DMS79 treated with DMSO at 0.1 percent for 48 hours (cell line): ENCODE data around the gene DLG5.
A peak's percentile ranks its signal among the peaks of the same experiment; 100 is the strongest.

Source experiments
- DNase-seq: peaks from one replicate; lab custom pipeline; 2025; lab: John Stamatoyannopoulos, UW

The DLG5 gene

GRCh38 chr10:77892021-77892739, 34.4 kb downstream of the DLG5 start:
- no peak for DNase-seq

DNA sequence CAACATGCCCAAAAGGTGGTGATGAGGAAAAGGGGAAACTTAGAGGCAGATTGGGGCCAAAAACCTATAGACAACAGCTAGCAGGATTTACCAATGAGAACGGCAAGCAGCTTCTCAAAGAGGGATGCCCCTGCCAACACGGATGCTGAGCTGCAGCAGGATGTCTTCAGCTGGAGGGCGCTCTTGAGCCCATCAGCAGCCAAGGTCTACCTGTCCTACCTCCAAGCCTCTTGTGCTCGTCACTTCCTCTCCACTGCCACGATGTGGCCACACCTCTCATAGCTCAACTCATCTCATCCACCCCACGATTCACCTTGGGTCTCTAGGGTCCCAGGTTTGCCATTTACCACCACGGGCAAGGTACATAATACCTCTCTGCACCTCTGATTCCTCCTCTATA, 36.5 kb downstream of the DLG5 start:
- DNase-seq, result no peak

GRCh38 chr10:77889277-77889903, 37.2 kb downstream of the DLG5 start:
- no peak for DNase-seq

- DNase-seq, result no peak
Observed at GRCh38 chr10:77888356-77888703, 38.2 kb downstream of the DLG5 start.

DNA sequence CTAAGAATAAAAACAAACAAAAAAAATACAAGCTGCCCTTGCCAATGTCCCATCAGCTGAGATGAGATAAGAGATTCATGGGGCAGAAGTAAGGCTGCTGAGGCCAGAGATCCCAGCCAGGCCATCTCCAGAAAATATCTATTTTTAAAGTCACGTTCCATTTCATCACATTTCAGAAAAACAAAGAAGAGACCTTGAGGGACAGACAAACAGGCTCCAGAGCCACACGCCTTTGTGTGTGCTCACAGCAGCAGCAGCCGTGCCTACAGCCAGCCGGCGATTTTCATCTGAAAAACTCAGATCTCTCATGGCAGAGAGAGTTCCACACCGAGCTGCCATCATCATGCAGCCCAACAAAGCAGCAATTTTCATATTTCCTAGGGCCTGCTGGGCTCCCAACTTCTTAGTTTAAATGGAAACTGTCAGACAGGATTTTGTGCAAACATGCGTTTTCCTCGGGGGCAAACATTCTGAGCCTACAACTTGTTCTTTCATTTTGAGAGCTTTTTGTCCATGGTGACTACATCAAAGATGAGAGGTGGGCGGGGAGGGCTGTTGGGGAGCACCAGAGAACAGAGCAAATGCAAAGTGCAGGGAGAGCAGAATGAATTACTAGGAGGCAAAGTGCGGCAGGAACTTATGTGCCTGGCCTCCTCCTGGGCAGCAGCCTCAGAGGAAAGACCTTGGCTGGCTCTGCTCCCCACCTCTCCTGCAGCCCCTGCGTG, 38.8 kb downstream of the DLG5 start:
- DNase-seq, result no peak

DNA sequence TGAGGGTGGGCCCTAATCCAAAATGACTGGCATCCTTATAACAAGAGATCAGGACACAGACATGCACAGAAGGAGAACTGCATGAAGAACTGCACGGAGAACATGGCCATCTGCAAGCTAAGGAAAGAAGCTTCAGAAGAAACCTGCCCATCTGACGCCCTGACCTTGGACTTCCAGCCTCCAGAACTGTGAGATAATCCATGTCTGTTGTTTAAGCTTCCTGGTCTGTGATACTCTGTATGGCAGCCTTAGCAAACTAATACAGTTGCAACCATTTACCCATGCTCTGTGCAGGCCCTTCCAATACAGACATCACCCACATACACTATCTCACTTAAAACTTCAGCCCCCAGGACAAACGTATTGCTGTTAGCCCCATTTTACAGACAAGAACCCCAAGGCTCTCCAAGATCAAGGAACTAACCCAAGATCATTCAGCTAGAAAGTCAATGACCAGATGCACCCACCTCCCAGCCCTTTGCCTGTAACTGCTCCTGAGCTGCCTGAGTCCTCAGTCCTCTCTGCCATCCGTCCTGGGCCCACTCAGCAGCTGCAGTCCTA, 39.7 kb downstream of the DLG5 start:
- DNase-seq, result no peak

DNA sequence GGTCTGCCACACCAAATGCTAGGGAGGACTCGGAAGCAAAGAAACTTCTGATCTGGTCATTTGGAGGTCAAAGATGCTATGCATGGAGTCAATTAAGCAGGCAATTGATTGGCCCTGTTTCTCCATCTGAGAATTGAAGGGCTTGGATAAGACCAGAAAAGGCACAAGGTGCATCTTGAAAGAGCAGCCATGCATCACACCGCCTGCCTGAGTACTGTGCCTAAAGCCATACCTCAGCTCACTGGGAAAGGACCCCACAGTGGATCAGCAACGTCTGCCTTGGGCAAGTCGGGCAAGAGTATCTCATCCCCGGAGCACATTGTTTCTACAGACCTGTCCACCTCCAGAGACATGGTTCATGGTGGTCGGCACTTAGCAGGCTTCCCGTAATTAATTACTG, 42.4 kb downstream of the DLG5 start:
- peak; percentile 13 for DNase-seq

DNA sequence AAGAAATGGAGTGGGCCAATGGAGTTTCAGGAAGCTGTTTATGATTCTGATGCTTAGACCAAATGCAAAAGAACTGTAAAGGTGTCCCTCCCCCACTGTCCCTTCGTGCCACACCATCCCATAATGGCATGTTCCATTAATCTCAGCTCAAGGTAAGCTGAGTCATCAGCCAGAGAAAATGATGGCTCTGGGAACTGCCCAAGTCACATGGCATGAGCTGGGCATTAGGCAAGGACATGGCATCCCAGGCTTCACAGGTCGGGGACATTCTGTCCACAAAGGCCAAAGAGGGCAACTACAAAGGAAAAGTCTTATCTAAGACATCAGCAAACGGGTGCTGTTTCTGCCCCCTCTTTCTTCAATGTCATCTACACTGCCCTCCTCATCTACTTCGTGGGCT, 44.9 kb downstream of the DLG5 start:
- no peak for DNase-seq

DNA sequence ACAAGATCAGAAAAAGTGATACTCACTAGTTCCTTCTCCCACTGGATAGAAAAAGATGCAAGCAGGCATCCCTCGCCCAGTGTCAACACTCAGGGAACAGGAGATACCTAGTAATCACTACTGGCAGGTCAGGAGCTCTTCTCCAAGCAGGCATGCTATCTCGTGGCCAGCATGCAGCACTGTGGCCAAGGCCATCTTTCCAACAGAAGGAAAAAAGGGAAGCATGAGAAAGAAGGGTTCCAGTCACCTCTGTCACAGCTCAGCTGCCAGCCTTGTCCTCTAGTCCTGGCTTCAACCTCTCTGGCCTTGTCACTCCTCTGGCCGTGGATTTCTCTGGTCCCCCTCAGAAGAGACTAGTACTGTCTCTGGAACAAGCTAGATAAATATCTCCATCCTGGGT, 45.3 kb downstream of the DLG5 start:
- no peak for DNase-seq

- DNase-seq, result no peak
Observed at GRCh38 chr10:77879710-77880109, 46.8 kb downstream of the DLG5 start.

DNA sequence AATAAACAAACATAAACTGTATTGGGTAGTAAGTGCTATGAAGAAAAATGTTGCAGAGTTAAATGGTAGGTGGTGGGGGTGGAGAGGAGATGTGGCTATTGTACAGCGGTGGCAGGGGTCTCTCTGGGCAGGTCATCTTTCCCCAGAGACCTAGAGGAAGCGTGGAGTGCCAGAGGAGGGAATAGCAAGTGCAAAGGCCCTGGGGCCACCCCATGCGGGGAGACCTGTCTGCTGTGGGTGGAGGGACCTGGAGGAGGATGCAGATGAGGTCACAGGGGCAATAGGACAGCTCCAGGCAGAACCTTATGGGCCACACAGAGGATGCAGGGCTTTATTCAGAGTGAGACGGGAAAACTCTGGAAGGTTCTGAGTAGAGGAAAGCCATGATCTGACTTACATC, 47.5 kb downstream of the DLG5 start:
- no peak for DNase-seq

DNA sequence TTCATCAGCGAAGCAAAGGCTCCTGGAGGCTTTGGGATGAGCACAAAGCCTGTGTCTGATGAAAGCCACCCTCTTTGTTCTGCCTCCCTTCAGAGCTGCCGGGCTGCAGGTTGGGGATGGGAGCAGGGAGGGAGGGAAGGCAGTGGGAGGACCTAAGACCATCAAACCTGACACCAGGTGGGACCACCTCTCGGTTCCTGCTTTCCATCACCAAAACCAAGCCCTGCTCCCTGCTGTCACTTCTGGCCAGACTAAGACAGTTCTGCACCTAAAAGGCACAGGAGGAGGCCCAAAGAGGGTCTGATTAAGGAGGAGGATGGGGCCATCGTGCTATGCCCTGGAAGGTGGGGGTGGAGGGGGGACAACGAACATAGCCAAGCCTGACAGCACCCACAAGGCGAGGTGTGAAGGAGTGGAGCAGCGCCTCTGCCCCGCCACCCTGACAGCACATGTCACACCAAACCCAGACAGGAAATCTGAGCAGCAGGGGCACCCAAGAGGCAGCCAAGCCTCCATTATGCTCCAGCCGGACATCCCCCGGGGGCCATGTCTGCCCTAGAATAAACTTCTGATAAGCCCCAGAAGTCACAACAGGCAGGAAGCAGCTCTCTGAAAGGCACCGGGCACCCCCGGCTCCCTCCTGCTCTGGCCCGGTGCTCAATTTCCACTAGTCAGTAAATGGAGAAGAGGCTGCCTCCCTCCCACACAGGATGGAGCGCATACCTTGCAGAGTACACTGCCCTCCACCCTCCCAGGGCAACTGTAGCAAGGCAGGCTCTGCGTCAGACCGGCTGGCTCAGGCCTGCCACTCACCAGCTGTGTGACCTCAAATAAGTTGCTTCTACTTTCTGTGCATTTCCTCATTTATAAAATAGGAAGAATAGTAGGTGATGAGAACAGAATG, 48.9 kb downstream of the DLG5 start:
- no peak for DNase-seq

DNA sequence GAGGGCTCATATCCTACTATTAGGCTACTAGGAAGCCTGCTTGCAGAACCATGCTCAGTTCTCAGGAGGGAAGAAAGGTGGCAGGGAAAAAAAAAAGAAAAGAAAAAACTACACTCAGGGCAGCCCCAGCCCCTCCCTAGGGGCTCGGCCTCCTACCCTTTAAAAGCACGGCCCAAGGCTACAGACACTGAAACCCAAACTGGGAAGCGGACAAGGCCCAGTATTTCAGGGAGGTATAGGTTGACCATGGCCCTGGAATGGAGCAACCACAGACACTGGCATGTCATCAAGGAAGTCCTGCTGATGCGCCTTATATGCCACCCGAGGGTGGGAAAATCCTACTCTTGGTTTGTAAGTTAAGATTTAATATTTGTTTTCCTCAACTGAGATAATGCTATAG, 50.8 kb downstream of the DLG5 start:
- no peak for DNase-seq

DNA sequence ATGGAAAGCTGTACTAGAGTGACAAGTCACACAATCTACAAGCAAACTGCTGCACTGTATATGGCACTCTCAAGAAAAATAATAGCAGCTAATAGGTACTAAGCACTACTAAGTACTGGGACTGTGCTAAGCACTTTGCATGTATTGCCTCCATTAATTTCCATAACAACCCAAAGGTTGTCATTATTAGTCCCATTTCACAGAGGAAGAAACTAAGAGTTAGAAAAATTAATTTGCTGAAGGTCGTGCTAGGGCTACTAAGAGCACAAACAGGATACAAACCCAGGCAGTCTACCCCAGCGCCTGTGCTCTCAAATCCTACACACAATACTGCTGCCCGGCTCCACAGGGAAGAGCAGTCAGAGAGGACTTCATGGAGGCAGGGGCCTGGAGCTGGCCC, 51.7 kb downstream of the DLG5 start:
- DNase-seq, result no peak

GRCh38 chr10:77873536-77874380, 52.8 kb downstream of the DLG5 start:
- no peak for DNase-seq

DNA sequence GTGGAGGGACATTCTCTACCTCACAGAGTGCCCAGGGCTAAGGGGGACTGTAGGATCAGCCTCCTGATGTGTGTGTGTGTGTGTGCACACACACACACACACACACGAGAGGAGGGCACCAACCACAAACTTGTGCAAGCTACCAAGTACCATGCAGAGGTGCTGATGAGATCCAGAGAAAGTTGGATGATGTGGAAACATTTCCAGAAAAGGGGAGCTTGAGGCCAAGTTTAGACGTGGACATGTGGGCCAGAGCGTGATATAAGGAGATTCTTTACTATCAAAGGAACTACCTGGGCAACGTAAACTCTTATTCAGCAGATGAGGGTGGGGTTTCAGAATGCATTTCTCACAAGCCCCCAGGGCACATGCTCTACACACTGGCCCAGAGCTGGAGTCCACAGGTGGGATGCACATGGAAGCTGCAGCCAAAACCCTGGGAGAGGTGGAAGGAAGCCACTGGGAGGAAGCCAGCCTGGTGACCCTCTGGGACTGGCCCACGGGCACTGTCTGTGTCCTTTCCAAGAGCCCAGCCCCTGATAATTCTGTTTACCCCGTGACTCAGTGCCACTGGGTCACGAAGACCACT, 53.5 kb downstream of the DLG5 start:
- no peak for DNase-seq

DNA sequence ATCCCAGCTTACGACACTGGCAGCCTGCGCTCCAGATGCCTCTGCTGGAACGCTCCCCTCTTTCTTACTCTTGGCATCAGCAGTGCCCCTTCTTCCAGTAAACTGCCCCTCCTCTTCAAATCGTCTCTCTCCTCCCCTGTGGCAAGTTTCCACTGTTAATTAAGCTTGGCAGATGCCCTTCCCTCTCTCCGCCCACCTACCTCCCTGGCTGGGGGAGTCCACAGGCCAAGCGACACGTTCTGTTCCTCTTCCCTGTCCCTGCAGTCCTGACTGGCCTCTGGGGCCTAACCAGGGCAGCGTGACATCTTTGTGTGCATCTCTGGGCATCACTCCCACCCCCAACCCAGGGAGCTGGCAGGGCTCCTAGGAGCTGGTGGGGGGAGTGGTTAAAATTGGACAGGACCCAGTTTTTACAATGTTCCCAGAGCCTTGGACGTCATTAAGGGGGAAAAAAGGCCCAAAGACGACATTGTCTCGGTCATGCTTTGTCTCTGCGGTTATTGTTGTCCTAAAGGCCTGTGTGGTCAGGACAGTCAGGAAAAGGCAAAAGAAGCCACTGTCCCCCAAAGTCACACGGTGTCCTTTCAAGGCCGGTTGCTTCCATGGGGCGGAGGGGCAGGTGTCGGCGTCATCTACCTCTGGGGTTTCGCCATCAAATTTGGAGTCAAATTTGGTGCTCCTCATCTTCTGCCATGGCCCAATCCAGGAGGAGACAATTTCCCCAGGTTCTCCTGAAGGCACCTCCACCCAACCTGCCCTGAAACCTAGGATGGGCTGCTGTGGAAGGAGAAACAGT, 54.2 kb downstream of the DLG5 start:
- DNase-seq, result no peak

DNA sequence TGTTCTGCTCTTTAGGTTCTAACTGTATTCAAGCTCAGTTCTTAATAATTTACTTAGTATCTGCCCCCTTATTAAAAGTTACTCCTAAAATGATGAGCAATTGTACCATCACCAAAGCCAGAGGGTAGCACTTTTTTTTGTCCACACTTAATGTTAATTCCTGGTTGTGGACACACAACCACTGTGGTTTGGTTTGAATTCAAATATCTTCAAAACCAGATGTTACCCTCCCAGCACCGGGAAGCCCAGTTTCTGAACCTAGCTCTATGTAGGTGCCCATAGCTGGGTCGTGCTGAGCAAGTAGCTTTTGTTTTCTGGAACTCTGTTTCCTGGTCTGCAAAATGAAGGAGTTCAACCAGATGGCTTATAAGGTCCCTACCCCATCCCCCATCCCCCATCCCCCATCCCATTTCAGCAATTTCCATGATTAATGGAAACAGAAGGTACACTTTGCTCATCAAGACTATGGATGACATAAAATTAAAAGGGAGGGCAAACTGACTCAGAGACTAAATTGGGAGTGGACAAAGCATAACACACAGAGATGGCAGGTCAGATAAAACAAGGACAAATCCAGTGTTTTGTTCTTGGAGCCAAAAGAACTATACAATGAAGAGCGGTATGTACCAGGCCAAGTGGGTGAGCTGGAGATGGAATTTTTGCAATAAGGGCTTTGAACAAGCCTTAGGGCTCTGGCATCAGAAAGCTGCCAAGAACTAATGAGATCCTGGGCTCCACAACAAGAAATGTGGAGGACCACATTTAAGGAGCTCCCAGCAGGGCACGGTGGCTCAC, 56.7 kb downstream of the DLG5 start:
- DNase-seq, result no peak

GRCh38 chr10:77868523-77868922, 58.0 kb downstream of the DLG5 start:
- DNase-seq, result no peak
